NB4 (cell line): ENCODE results near the gene IFNGR1.

Experiments used
- CTCF ChIP-seq: IDR thresholded peaks from one replicate; pipeline ENCODE4 v1.5.1; 2012; ENCODE audit warnings: low read depth, low read length
- POLR2A ChIP-seq: IDR thresholded peaks from 2 replicates; pipeline ENCODE4 v1.6.1; 2011; ENCODE audit warnings: mild to moderate bottlenecking; ENCODE audit not compliant: insufficient read length; ENCODE audit errors: extremely low read depth

GRCh38 chr6:137172734-137173431, 46.3 kb downstream of the IFNGR1 start:
- TF ChIP-seq CTCF (no peak), POLR2A (no peak)
